ENCODE data around the gene TNNC1. TPM values are rescaled to one million over a fixed set of nuclear protein-coding genes. Genes with fewer than 3 reads are reported as not detected.

The TNNC1 gene
- total and polyA plus RNA-seq, 4 donors = 2.6 to 20.7 (median 3.8) TPM

DNA sequence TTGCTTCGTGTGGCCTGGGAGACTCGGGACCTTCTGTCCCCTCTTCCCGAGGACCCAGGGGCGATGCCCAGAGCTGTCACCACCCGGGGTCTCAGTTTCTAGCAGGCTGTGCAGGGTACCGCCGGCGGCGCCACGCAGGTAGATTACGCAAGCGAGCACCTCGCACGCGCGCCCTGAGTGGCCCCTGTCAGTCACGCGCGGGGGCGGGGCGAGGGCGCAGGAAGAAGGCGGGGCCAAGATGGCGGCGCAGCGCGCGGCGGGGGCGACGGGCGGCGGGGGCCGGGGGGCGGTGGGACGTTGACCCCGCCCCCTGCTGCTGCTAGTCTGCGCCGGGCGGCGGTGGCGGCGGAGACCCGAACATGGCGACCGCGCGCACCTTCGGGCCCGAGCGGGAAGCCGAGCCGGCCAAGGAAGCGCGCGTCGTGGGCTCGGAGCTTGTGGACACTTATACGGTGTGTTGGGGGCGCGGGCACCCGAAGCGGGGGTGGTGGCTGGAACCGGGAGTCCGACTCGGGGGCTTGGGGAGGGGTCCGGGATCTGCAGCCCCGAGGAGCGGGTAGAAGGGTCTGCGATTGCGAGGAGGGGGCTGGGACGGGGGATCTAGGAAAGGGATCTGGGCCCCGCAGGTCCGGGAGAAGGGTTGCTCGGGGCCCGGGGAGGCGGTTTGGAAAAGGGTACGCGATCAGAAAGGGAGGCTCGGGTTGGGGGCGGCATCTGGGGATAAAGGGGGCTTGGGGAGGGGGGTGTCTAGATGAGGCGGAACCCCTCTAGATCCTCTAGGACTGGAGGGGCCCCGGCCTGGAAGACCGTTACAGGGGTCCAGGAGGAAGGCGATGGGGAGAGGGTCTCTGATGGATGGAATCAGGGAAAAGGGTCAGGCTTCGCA is 1.7 kb upstream of the TNNC1 start, which contains the start of gene NISCH:
NISCH (plus strand) TSS at position 322 of the 886 bp plus-strand sequence; CDS start at position 360, 38 bp downstream.
- H3K9me3 ChIP-seq (ENCODE audit: control insufficient read depth, low read length) = no peaks in the 10 kb centered on the region
- no peaks in the 10 kb centered on the region for H3K27me3 ChIP-seq (ENCODE audit: control insufficient read depth in 1 of 2, insufficient read depth in 2 of 2, low read length in 1 of 2)
- peaks cover 0 to 2% of the 10 kb centered on the region in 2 donors for H3K36me3 ChIP-seq (ENCODE audit: control insufficient read depth in 1 of 2, insufficient read depth in 2 of 2, low read length in 1 of 2)
- intact Hi-C loops (cut with DNase I) = loop anchor here in 1 of 2 donors (5.0 to 10.0 kb wide), 2 partner anchors 82 to 171 kb away; partner anchors contain the start of genes GLYCTK and UQCC5
- 1% methylated on average over 53 to 86 of the region's 86 CpGs for WGBS, 2 donors
- peak; percentile 93 to 97 for DNase-seq
- H3K4me1 ChIP-seq (ENCODE audit: control insufficient read depth in 1 of 2, insufficient read depth in 2 of 2, low read length in 2 of 2) = no peaks in the 10 kb centered on the region
- peak within 1 kb of the TSS; percentile 67 to 86 for H3K4me3 ChIP-seq (ENCODE audit: low read length in 2 of 2)
- H3K27ac ChIP-seq (ENCODE audit: low read depth in 1 of 2, low read length in 2 of 2) = peak within 1 kb of the TSS; percentile 14 to 87
- peak; percentile 93 for ATAC-seq (ENCODE audit: low FRiP score)

DNA sequence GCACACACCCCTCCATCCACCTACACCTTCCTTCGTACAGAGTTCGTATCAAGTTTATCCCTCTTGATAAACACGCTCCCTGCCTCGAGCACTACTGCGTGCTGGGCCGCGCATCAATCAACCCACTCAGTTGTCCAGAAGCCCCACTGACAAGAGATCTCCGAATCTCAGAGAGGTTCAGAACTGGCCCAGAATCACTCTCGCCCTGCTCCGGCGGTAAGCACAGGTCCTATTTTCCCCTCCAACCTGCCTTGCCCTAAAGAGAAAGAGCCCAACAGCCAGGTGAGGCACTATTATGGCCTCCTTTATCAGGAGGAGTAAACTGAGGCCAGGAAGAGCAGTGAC is 1.1 kb upstream of the TNNC1 start:
- H3K4me3 ChIP-seq (ENCODE audit: low read length in 2 of 2) = peak overlapping the region; percentile 67 to 86
- no peaks in the 10 kb centered on the region for H3K27me3 ChIP-seq (ENCODE audit: control insufficient read depth in 1 of 2, insufficient read depth in 2 of 2, low read length in 1 of 2)
- no peaks in the 10 kb centered on the region for H3K4me1 ChIP-seq (ENCODE audit: control insufficient read depth in 1 of 2, insufficient read depth in 2 of 2, low read length in 2 of 2)
- WGBS, 2 donors = 29 to 38% methylated on average over 11 of the region's 11 CpGs
- ATAC-seq (ENCODE audit: low FRiP score) (no peak), DNase-seq (no peak)
- no peaks in the 10 kb centered on the region for H3K9me3 ChIP-seq (ENCODE audit: control insufficient read depth, low read length)
- peak overlapping the region; percentile 14 to 87 for H3K27ac ChIP-seq (ENCODE audit: low read depth in 1 of 2, low read length in 2 of 2)
- H3K36me3 ChIP-seq (ENCODE audit: control insufficient read depth in 1 of 2, insufficient read depth in 2 of 2, low read length in 1 of 2) = peaks cover 0 to 2% of the 10 kb centered on the region in 2 donors
- intact Hi-C loops (cut with DNase I) = loop anchor here in 1 of 2 donors (5.0 to 10.0 kb wide), 2 partner anchors 82 to 170 kb away; partner anchors contain the start of genes GLYCTK and UQCC5

DNA sequence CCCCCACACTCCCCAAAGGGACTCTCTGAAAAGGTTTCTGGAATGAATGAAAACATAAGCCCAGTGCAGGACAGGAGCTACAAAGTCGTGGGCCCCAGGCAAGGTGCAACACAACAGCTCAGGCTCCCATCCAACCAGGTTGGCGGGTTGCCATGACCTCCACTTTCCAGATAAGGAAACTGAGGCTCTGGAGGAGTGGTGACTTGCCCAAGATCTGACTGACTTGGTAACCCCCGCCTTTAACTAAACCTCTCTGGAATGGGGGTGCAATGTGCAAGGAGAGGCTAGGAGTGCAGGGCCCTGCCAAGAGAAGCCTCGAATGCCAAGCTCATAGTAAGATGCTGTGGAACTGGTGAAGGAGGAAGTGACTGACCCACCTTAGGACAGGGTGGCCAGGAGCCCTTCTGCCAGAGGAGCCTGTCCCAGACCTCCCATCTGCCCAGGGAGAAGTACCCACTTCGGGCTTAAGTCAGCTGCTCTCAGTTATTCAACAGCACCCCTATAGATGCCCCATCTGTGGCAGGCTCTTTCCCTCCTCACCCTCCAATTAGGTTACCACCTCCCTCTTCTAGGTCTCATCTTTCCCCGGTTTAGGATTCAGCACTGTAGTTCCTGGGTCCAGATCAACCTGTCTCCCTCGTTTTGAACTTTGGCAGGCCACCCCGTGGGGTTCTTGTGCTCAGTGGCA is 553 bp upstream of the TNNC1 start:
- intact Hi-C loops (cut with DNase I) = loop anchor here in 1 of 2 donors (10.0 kb wide), 1 partner anchor 170 kb away; the partner anchor contains the start of gene GLYCTK
- no peaks in the 10 kb centered on the region for H3K4me1 ChIP-seq (ENCODE audit: control insufficient read depth in 1 of 2, insufficient read depth in 2 of 2, low read length in 2 of 2)
- peaks cover 0 to 2% of the 10 kb centered on the region in 2 donors for H3K36me3 ChIP-seq (ENCODE audit: control insufficient read depth in 1 of 2, insufficient read depth in 2 of 2, low read length in 1 of 2)
- ATAC-seq (ENCODE audit: low FRiP score) = no peak
- 50 to 51% methylated on average over 8 of the region's 8 CpGs for WGBS, 2 donors
- peak overlapping the region in 1 of 2 donors; percentile 87 for H3K27ac ChIP-seq (ENCODE audit: low read depth in 1 of 2, low read length in 2 of 2)
- H3K27me3 ChIP-seq (ENCODE audit: control insufficient read depth in 1 of 2, insufficient read depth in 2 of 2, low read length in 1 of 2) = no peaks in the 10 kb centered on the region
- H3K9me3 ChIP-seq (ENCODE audit: control insufficient read depth, low read length) = no peaks in the 10 kb centered on the region
- no peak overlapping the region for H3K4me3 ChIP-seq (ENCODE audit: low read length in 2 of 2)
- no peak for DNase-seq

DNA sequence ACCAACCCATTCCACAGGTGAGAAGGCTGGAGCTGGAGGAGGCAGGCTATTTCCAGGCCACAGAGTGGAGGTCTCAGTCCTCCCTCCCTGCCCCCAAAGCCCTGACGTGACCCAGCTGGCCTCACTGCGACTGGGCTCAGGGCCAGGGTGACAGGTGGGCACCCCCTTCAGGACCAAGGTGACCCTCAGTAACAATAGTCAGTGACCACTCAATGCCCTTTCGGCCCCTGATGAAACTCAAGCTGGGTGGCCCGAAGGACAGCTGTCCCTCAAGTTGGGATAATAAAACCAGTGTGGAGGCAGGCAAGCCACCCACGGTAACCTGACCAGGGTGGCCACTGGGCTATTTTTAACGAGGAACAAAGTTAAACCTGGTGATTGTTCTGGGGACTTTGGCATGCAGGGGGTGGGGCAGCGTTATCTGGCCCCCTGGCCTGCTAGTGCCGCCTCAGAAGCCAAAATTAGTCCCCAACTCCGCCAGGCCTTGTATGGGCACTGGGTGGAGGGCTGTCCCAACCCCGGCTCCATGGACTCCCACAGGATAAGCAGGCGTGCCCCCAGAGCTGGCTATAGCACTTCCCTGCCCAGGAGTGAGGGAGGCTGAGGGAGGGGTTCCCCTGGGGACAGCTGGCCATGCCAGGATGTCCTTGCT is 1.1 kb downstream of the TNNC1 start:
- H3K36me3 ChIP-seq (ENCODE audit: control insufficient read depth in 1 of 2, insufficient read depth in 2 of 2, low read length in 1 of 2) = no peaks in the 10 kb centered on the region
- no peak overlapping the region for H3K27ac ChIP-seq (ENCODE audit: low read depth in 1 of 2, low read length in 2 of 2)
- no peak for ATAC-seq (ENCODE audit: low FRiP score)
- no peaks in the 10 kb centered on the region for H3K4me1 ChIP-seq (ENCODE audit: control insufficient read depth in 1 of 2, insufficient read depth in 2 of 2, low read length in 2 of 2)
- intact Hi-C loops (cut with DNase I) = loop anchor here in 1 of 2 donors (10.0 kb wide), 1 partner anchor 168 kb away; the partner anchor contains the start of gene GLYCTK
- WGBS, 2 donors = 70 to 76% methylated on average over 11 of the region's 11 CpGs
- no peaks in the 10 kb centered on the region for H3K27me3 ChIP-seq (ENCODE audit: control insufficient read depth in 1 of 2, insufficient read depth in 2 of 2, low read length in 1 of 2)
- no peaks in the 10 kb centered on the region for H3K9me3 ChIP-seq (ENCODE audit: control insufficient read depth, low read length)
- no peak for DNase-seq
- H3K4me3 ChIP-seq (ENCODE audit: low read length in 2 of 2) = no peak overlapping the region

- Histone ChIP-seq H3K4me3 (ENCODE audit: low read length in 2 of 2) (no peak overlapping the region), H3K4me1 (ENCODE audit: control insufficient read depth in 1 of 2, insufficient read depth in 2 of 2, low read length in 2 of 2) (no peaks in the 10 kb centered on the region)
- 88 to 92% methylated on average over 6 of the region's 6 CpGs for WGBS, 2 donors
Measured at GRCh38 chr3:52452126-52452525, 1.7 kb downstream of the TNNC1 start.

GRCh38 chr3:52451237-52452083 is 2.4 kb downstream of the TNNC1 start:
- 84 to 85% methylated on average over 24 of the region's 24 CpGs for WGBS, 2 donors
- intact Hi-C loops (cut with DNase I) = loop anchor here in 1 of 2 donors (10.0 kb wide), 1 partner anchor 167 kb away; the partner anchor contains the start of gene GLYCTK
- Histone ChIP-seq H3K9me3 (ENCODE audit: control insufficient read depth, low read length) (no peaks in the 10 kb centered on the region), H3K4me1 (ENCODE audit: control insufficient read depth in 1 of 2, insufficient read depth in 2 of 2, low read length in 2 of 2) (no peaks in the 10 kb centered on the region), H3K27me3 (ENCODE audit: control insufficient read depth in 1 of 2, insufficient read depth in 2 of 2, low read length in 1 of 2) (no peaks in the 10 kb centered on the region), H3K36me3 (ENCODE audit: control insufficient read depth in 1 of 2, insufficient read depth in 2 of 2, low read length in 1 of 2) (no peaks in the 10 kb centered on the region), H3K4me3 (ENCODE audit: low read length in 2 of 2) (no peak overlapping the region), H3K27ac (ENCODE audit: low read depth in 1 of 2, low read length in 2 of 2) (no peak overlapping the region)
- ATAC-seq (ENCODE audit: low FRiP score) (no peak), DNase-seq (no peak)

More at GRCh38 chr3:52452126-52452525, 1.7 kb downstream of the TNNC1 start:
- intact Hi-C loops (cut with DNase I) = loop anchor here in 1 of 2 donors (10.0 kb wide), 1 partner anchor 167 kb away; the partner anchor contains the start of gene GLYCTK
- ATAC-seq (ENCODE audit: low FRiP score) (no peak), DNase-seq (no peak)
- Histone ChIP-seq H3K27me3 (ENCODE audit: control insufficient read depth in 1 of 2, insufficient read depth in 2 of 2, low read length in 1 of 2) (no peaks in the 10 kb centered on the region), H3K36me3 (ENCODE audit: control insufficient read depth in 1 of 2, insufficient read depth in 2 of 2, low read length in 1 of 2) (no peaks in the 10 kb centered on the region), H3K27ac (ENCODE audit: low read depth in 1 of 2, low read length in 2 of 2) (no peak overlapping the region), H3K9me3 (ENCODE audit: control insufficient read depth, low read length) (no peaks in the 10 kb centered on the region)

GRCh38 chr3:52450489-52451236 is 3.2 kb downstream of the TNNC1 start:
- Histone ChIP-seq H3K4me3 (ENCODE audit: low read length in 2 of 2) (no peak overlapping the region), H3K4me1 (ENCODE audit: control insufficient read depth in 1 of 2, insufficient read depth in 2 of 2, low read length in 2 of 2) (no peaks in the 10 kb centered on the region), H3K36me3 (ENCODE audit: control insufficient read depth in 1 of 2, insufficient read depth in 2 of 2, low read length in 1 of 2) (no peaks in the 10 kb centered on the region), H3K27ac (ENCODE audit: low read depth in 1 of 2, low read length in 2 of 2) (no peak overlapping the region), H3K9me3 (ENCODE audit: control insufficient read depth, low read length) (no peaks in the 10 kb centered on the region), H3K27me3 (ENCODE audit: control insufficient read depth in 1 of 2, insufficient read depth in 2 of 2, low read length in 1 of 2) (no peaks in the 10 kb centered on the region)
- no peak for ATAC-seq (ENCODE audit: low FRiP score)
- no peak for DNase-seq
- intact Hi-C loops (cut with DNase I) = loop anchor here in 1 of 2 donors (10.0 kb wide), 1 partner anchor 166 kb away; the partner anchor contains the start of gene GLYCTK
- 90 to 92% methylated on average over 11 of the region's 11 CpGs for WGBS, 2 donors

Data from aorta (tissue), 5 donors.